ENCODE data around the gene IGF2BP2. TPM values are rescaled to one million over a fixed set of nuclear protein-coding genes. Genes with fewer than 3 reads are reported as not detected.

Gene IGF2BP2
- total RNA-seq, 1 donor from 2014 or later = 147 TPM

DNA sequence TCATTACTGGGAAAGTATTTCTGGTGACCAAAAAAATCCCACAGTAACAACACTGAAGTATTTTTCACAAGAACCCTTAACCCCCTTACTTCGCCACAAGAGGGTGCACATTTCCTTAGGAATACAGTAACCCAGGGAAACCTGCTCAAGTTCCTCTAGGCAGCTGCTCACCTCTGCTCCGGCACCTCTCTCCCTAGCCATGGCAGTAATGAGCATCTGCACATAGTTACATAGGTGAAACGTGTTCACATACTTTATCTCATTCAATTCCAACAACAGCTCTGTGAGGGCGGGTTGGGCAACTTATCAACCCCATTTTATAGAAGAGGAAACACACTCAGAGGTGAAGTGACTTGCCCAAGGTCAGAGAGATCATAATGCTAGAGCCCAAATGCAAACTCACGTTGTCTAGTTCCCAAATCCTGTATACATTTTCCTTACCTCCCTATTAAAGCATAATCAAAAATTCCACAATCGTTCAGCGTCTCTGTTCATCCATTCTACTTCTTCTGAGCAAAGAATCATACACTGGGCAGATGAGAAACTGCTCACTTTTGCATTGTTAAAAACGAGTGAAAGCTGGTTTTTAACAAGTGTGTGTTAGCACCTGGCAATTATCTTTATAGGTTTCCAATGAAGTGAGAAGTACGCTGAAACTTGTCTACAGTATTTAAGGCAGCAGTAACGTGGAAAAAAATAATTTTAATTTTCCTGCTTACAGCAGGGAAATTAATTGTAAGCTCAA, 90.7 kb downstream of the IGF2BP2 start:
- Histone ChIP-seq H3F3A (ENCODE audit: low read depth) (peaks cover 12% of the 10 kb centered on the region), H3K79me2 (ENCODE audit: low read depth) (peaks cover 100% of the 10 kb centered on the region), H3K27ac (no peak overlapping the region), H3K4me1 (peaks cover 9% of the 10 kb centered on the region), H2AFZ (replicated peaks) (no peak overlapping the region), H3K27me3 (no peaks in the 10 kb centered on the region), H3K9ac (no peak overlapping the region), H3K4me2 (no peak overlapping the region), H3K4me3 (no peak overlapping the region), H3K36me3 (no peaks in the 10 kb centered on the region), H4K20me1 (ENCODE audit: low read depth) (peaks cover 93% of the 10 kb centered on the region), H3K9me3 (ENCODE audit: low read depth) (no peaks in the 10 kb centered on the region)
- Mint-ChIP-seq H3K4me3 (no peak overlapping the region), H3K36me3 (peaks cover 12% of the 10 kb centered on the region), H3K4me1 (peaks cover 29% of the 10 kb centered on the region), H3K9me3 (no peaks in the 10 kb centered on the region), H3K27me3 (ENCODE audit: insufficient read depth, low read depth) (peaks cover 2% of the 10 kb centered on the region), H3K27ac (peak overlapping the region; percentile 13)
- TF ChIP-seq, protein P1, sequence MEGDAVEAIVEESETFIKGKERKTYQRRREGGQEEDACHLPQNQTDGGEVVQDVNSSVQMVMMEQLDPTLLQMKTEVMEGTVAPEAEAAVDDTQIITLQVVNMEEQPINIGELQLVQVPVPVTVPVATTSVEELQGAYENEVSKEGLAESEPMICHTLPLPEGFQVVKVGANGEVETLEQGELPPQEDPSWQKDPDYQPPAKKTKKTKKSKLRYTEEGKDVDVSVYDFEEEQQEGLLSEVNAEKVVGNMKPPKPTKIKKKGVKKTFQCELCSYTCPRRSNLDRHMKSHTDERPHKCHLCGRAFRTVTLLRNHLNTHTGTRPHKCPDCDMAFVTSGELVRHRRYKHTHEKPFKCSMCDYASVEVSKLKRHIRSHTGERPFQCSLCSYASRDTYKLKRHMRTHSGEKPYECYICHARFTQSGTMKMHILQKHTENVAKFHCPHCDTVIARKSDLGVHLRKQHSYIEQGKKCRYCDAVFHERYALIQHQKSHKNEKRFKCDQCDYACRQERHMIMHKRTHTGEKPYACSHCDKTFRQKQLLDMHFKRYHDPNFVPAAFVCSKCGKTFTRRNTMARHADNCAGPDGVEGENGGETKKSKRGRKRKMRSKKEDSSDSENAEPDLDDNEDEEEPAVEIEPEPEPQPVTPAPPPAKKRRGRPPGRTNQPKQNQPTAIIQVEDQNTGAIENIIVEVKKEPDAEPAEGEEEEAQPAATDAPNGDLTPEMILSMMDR (IDR thresholded peaks at IDR 0.05) = peak; percentile 66
- TF ChIP-seq EZH2phosphoT487 (IDR thresholded peaks at IDR 0.05) = no peak
- DNase-seq (ENCODE audit: low spot score) = peak; percentile 75

GRCh38 chr3:185732782-185733181, 92.1 kb downstream of the IGF2BP2 start:
- Histone ChIP-seq H3F3A (ENCODE audit: low read depth) (peaks cover 18% of the 10 kb centered on the region), H3K9ac (no peak overlapping the region), H3K27ac (no peak overlapping the region), H4K20me1 (ENCODE audit: low read depth) (peaks cover 93% of the 10 kb centered on the region), H3K36me3 (no peaks in the 10 kb centered on the region), H3K4me1 (peaks cover 17% of the 10 kb centered on the region), H3K27me3 (no peaks in the 10 kb centered on the region), H3K79me2 (ENCODE audit: low read depth) (peaks cover 100% of the 10 kb centered on the region), H3K9me3 (ENCODE audit: low read depth) (no peaks in the 10 kb centered on the region), H3K4me2 (no peak overlapping the region), H3K4me3 (no peak overlapping the region), H2AFZ (replicated peaks) (no peak overlapping the region)
- Mint-ChIP-seq H3K36me3 (peaks cover 12% of the 10 kb centered on the region), H3K4me1 (peaks cover 40% of the 10 kb centered on the region), H3K9me3 (no peaks in the 10 kb centered on the region), H3K27me3 (ENCODE audit: insufficient read depth, low read depth) (peaks cover 2% of the 10 kb centered on the region), H3K27ac (no peak overlapping the region), H3K4me3 (no peak overlapping the region)
- TF ChIP-seq EZH2phosphoT487 (IDR thresholded peaks at IDR 0.05) (no peak), EZH2 (IDR thresholded peaks at IDR 0.05) (no peak)
- TF ChIP-seq, protein P1 (IDR thresholded peaks at IDR 0.05) = no peak
- DNase-seq (ENCODE audit: low spot score) = no peak

DNA sequence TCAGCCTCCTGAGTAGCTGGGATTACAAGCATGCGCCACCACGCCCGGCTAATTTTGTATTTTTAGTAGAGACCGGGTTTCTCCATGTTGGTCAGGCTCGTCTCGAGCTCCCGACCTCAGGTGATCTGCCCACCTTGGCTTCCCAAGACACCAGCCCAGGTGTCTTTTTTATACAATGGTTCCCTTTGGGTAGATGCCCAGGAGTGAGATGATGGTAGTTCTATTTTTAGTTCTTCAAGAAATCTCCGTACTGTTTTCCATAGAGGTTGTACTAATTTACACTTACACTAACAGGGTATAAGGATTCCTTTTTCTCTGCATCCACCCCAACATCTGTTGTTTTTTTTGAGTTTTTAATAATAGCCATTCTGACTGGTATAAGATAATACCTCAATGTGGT, 94.3 kb downstream of the IGF2BP2 start:
- TF ChIP-seq EZH2 (IDR thresholded peaks at IDR 0.05) (no peak), EZH2phosphoT487 (IDR thresholded peaks at IDR 0.05) (no peak)
- TF ChIP-seq, protein P1 (IDR thresholded peaks at IDR 0.05) = no peak
- no peak overlapping the region for H3K9ac ChIP-seq
- no peaks in the 10 kb centered on the region for H3K36me3 ChIP-seq
- no peak overlapping the region for H3K27ac ChIP-seq
- Mint-ChIP-seq H3K9me3 (no peaks in the 10 kb centered on the region), H3K36me3 (peaks cover 19% of the 10 kb centered on the region), H3K27me3 (ENCODE audit: insufficient read depth, low read depth) (peaks cover 2% of the 10 kb centered on the region), H3K27ac (no peak overlapping the region), H3K4me3 (no peak overlapping the region), H3K4me1 (peaks cover 54% of the 10 kb centered on the region)
- H2AFZ ChIP-seq (replicated peaks) = no peak overlapping the region
- peaks cover 100% of the 10 kb centered on the region for H3K79me2 ChIP-seq (ENCODE audit: low read depth)
- peaks cover 34% of the 10 kb centered on the region for H3K4me1 ChIP-seq
- DNase-seq (ENCODE audit: low spot score) = no peak
- no peaks in the 10 kb centered on the region for H3K27me3 ChIP-seq
- H3K4me2 ChIP-seq = no peak overlapping the region
- H4K20me1 ChIP-seq (ENCODE audit: low read depth) = peaks cover 93% of the 10 kb centered on the region
- H3K4me3 ChIP-seq = no peak overlapping the region
- peaks cover 18% of the 10 kb centered on the region for H3F3A ChIP-seq (ENCODE audit: low read depth)
- H3K9me3 ChIP-seq (ENCODE audit: low read depth) = no peaks in the 10 kb centered on the region
